ENCODE data around the gene SYNDIG1. TPM values are rescaled to one million over a fixed set of nuclear protein-coding genes. Genes with fewer than 3 reads are reported as not detected.
"Not testable (repeated sequence)": the region's sequence is repeated elsewhere in the genome, so short reads cannot be mapped to it uniquely, and the experiment has no call there.

Gene SYNDIG1
- total RNA-seq, 1 donor from 2014 or later = 0.08 TPM

- ATAC-seq = no peak
These were observed 24.4 kb downstream of the SYNDIG1 start for GRCh38 chr20:24493661-24494459.

- ATAC-seq = no peak
These were observed 25.1 kb downstream of the SYNDIG1 start for GRCh38 chr20:24494460-24494920.

GRCh38 chr20:24495266-24495665 is 25.8 kb downstream of the SYNDIG1 start:
- ATAC-seq = no peak

GRCh38 chr20:24497851-24498250 is 28.4 kb downstream of the SYNDIG1 start:
- ATAC-seq = no peak

GRCh38 chr20:24498641-24499040 is 29.2 kb downstream of the SYNDIG1 start:
- no peak for ATAC-seq

GRCh38 chr20:24499472-24499871 is 30.0 kb downstream of the SYNDIG1 start:
- no peak for ATAC-seq

- no peak for ATAC-seq
These were observed 32.5 kb downstream of the SYNDIG1 start for GRCh38 chr20:24501764-24502556.

- ATAC-seq = no peak
These were observed 33.2 kb downstream of the SYNDIG1 start for GRCh38 chr20:24502661-24503060.

GRCh38 chr20:24503352-24503931 is 34.0 kb downstream of the SYNDIG1 start:
- ATAC-seq = no peak

GRCh38 chr20:24504331-24505285 is 35.2 kb downstream of the SYNDIG1 start:
- no peak for ATAC-seq

- no peak for ATAC-seq
These were observed 36.7 kb downstream of the SYNDIG1 start for GRCh38 chr20:24506146-24506545.

- no peak for ATAC-seq
These were observed 37.3 kb downstream of the SYNDIG1 start for GRCh38 chr20:24506696-24507095.

GRCh38 chr20:24507182-24507853 is 37.9 kb downstream of the SYNDIG1 start:
- peak; percentile 28 for ATAC-seq

- ATAC-seq = not testable (repeated sequence)
These were observed 43.0 kb downstream of the SYNDIG1 start for GRCh38 chr20:24512441-24512840.

- no peak for ATAC-seq
These were observed 49.1 kb downstream of the SYNDIG1 start for GRCh38 chr20:24518515-24518914.

GRCh38 chr20:24519476-24519875 is 50.0 kb downstream of the SYNDIG1 start:
- no peak for ATAC-seq

- ATAC-seq = no peak
These were observed 51.6 kb downstream of the SYNDIG1 start for GRCh38 chr20:24521032-24521431.

- no peak for ATAC-seq
These were observed 53.3 kb downstream of the SYNDIG1 start for GRCh38 chr20:24522452-24523330.

GRCh38 chr20:24523661-24524060 is 54.2 kb downstream of the SYNDIG1 start:
- ATAC-seq = no peak

- no peak for ATAC-seq
These were observed 59.3 kb downstream of the SYNDIG1 start for GRCh38 chr20:24528583-24529368.
